IMR-90 (cell line): ENCODE data around the gene MYBPH. TPM values are rescaled to one million over a fixed set of nuclear protein-coding genes. Genes with fewer than 3 reads are reported as not detected.

Experiments used
- ATAC-seq: fragments of 200-7000 bp; cut with Tn5 transposase; 2 replicates; pipeline ENCODE4 v1.9.1; 2020; ENCODE audit warnings: low read depth, mild to moderate bottlenecking, moderate library complexity
- BruUV-seq: library from RNA; stranded (reverse); fragments of 400-500 nt; replicated peaks from 2 replicates; lab custom pipeline; 2021; lab: Mats Ljungman, UMichigan
- CTCF ChIA-PET: fragments of 300-600 bp; formaldehyde crosslinking; extraction: SDS; loops from one replicate; lab custom pipeline; 2021; ENCODE audit warnings: antibody characterized with exemption; lab: Yijun Ruan, JAX
- POLR2A ChIA-PET: fragments of 300-600 bp; sonication (Branson Sonifier 250); formaldehyde crosslinking; loops from one replicate; lab custom pipeline; 2022; ENCODE audit warnings: antibody characterized with exemption; ENCODE audit not compliant: unreplicated experiment; lab: Charles Lee
- DNase-seq: peaks from one replicate; pipeline ENCODE4 v3.0.0; 2013
- H2AFZ ChIP-seq: replicated peaks from 2 replicates; pipeline ENCODE3; 2013; ENCODE audit warnings: low read length, mild to moderate bottlenecking; ENCODE audit not compliant: poor library complexity
- H2AK5ac ChIP-seq: 2 replicates; pipeline ENCODE4 v1.6.1; 2013; ENCODE audit warnings: low read depth, low read length, inconsistent platforms
- H2AK9ac ChIP-seq: replicated peaks from 2 replicates; pipeline ENCODE3; 2013; ENCODE audit warnings: mild to moderate bottlenecking, low read depth, low read length, moderate library complexity; ENCODE audit not compliant: poor library complexity
- H2BK120ac ChIP-seq: 2 replicates; pipeline ENCODE4 v1.6.1; 2013; ENCODE audit warnings: low read depth, low read length, inconsistent platforms
- H2BK15ac ChIP-seq: 3 replicates; pipeline ENCODE4 v1.6.1; 2013; ENCODE audit warnings: low read depth, low read length, inconsistent platforms
- H2BK20ac ChIP-seq: 2 replicates; pipeline ENCODE4 v1.6.1; 2013; ENCODE audit warnings: low read depth, mild to moderate bottlenecking, inconsistent platforms, low read length, moderate library complexity
- H2BK5ac ChIP-seq: 2 replicates; pipeline ENCODE4 v1.6.1; 2013; ENCODE audit warnings: mild to moderate bottlenecking, low read depth, low read length, inconsistent platforms; ENCODE audit not compliant: poor library complexity, severe bottlenecking
- H3K14ac ChIP-seq: replicated peaks from 2 replicates; pipeline ENCODE4 v1.6.1; 2013; ENCODE audit warnings: low read depth, low read length, inconsistent platforms
- H3K18ac ChIP-seq: 2 replicates; pipeline ENCODE4 v1.6.1; 2013; ENCODE audit warnings: low read depth, low read length, control low read depth
- H3K23ac ChIP-seq: 2 replicates; pipeline ENCODE4 v1.6.1; 2013; ENCODE audit warnings: low read depth, low read length, inconsistent platforms
- H3K27ac ChIP-seq: 2 replicates; pipeline ENCODE4 v1.5.1; 2013; ENCODE audit warnings: mild to moderate bottlenecking, control low read depth, low read length; ENCODE audit not compliant: insufficient read depth
- H3K27me3 ChIP-seq: 2 replicates; pipeline ENCODE4 v1.6.1; 2013; ENCODE audit warnings: low read length; ENCODE audit not compliant: control insufficient read depth, insufficient read depth
- H3K36me3 ChIP-seq: 2 replicates; pipeline ENCODE4 v1.6.1; 2013; ENCODE audit warnings: low read length, mixed read lengths; ENCODE audit not compliant: control insufficient read depth, insufficient read depth
- H3K4ac ChIP-seq: 2 replicates; pipeline ENCODE4 v1.6.1; 2013; ENCODE audit warnings: low read depth, low read length, inconsistent platforms
- H3K4me1 ChIP-seq: 2 replicates; pipeline ENCODE4 v1.6.1; 2013; ENCODE audit warnings: low read length, mixed read lengths; ENCODE audit not compliant: control insufficient read depth, insufficient read depth
- H3K4me2 ChIP-seq: 2 replicates; pipeline ENCODE4 v1.6.1; 2013; ENCODE audit warnings: low read depth, mild to moderate bottlenecking, control low read depth, low read length, moderate library complexity
- H3K4me3 ChIP-seq: 2 replicates; pipeline ENCODE4 v1.5.1; 2013; ENCODE audit warnings: low read depth, mild to moderate bottlenecking, control low read depth, low read length, moderate library complexity; ENCODE audit not compliant: insufficient read depth
- H3K56ac ChIP-seq: 2 replicates; pipeline ENCODE4 v1.6.1; 2013; ENCODE audit warnings: low read length, inconsistent platforms; ENCODE audit not compliant: insufficient read depth; ENCODE audit errors: extremely low read depth
- H3K79me1 ChIP-seq, 2 experiments: 2 replicates each; pipeline ENCODE4 v1.6.1; 2013; ENCODE audit warnings: low read length in 2 of 2, inconsistent platforms in 1 of 2, low read depth in 1 of 2
- H3K9ac ChIP-seq: 2 replicates; pipeline ENCODE4 v1.6.1; 2013; ENCODE audit warnings: low read depth, low read length, control low read depth
- H3K9me1 ChIP-seq: 2 replicates; pipeline ENCODE4 v1.6.1; 2013; ENCODE audit warnings: low read length, inconsistent platforms; ENCODE audit not compliant: insufficient read depth
- H3K9me3 ChIP-seq: 2 replicates; pipeline ENCODE4 v1.6.1; 2013; ENCODE audit warnings: low read length; ENCODE audit not compliant: control insufficient read depth, insufficient read depth
- H4K20me1 ChIP-seq: 2 replicates; pipeline ENCODE4 v1.6.1; 2013; ENCODE audit warnings: low read length, inconsistent platforms; ENCODE audit not compliant: insufficient read depth
- H4K5ac ChIP-seq: 2 replicates; pipeline ENCODE4 v1.6.1; 2013; ENCODE audit warnings: mild to moderate bottlenecking, low read depth, low read length, control low read depth
- H4K8ac ChIP-seq, 2 experiments: 2 replicates each; pipeline ENCODE4 v1.6.1; 2013; ENCODE audit warnings: low read depth in 2 of 2, low read length in 2 of 2, control low read depth in 1 of 2, inconsistent platforms in 1 of 2
- H4K91ac ChIP-seq: 2 replicates; pipeline ENCODE4 v1.6.1; 2013; ENCODE audit warnings: low read depth, low read length, inconsistent platforms; ENCODE audit not compliant: insufficient read depth
- FOS ChIP-seq: fragments of 150-350 bp; IDR thresholded peaks from 2 replicates; pipeline ENCODE4 v1.6.1; 2016; ENCODE audit warnings: low read depth, low read length
- MAZ ChIP-seq: IDR thresholded peaks from 2 replicates; pipeline ENCODE4 v1.6.1; 2012; ENCODE audit warnings: low read depth, mild to moderate bottlenecking, low read length, improper control_type of control experiment, moderate library complexity, borderline replicate concordance
- MXI1 ChIP-seq: IDR thresholded peaks from 2 replicates; pipeline ENCODE4 v1.6.1; 2012; ENCODE audit warnings: low read depth, mild to moderate bottlenecking, low read length, moderate library complexity, borderline replicate concordance
- RCOR1 ChIP-seq: IDR thresholded peaks from 2 replicates; pipeline ENCODE4 v1.6.1; 2012; ENCODE audit warnings: mild to moderate bottlenecking, low read length, improper control_type of control experiment; ENCODE audit not compliant: insufficient replicate concordance
- WGBS, 2 experiments: methylation state at CpG; one replicate each; pipeline versions ENCODE4 v1.1.5 to v1.1.7; 2013; ENCODE audit warnings: missing lambda C conversion rate in 2 of 2; ENCODE audit not compliant: insufficient read length in 1 of 2; ENCODE audit errors: extremely low coverage in 2 of 2; 5-methylcytosine and 5-hydroxymethylcytosine counted together
- dilution Hi-C: fragments of 300-500 bp; cut with HindIII; formaldehyde crosslinking; loops from one replicate; pipeline ENCODE4 v1.14.3; 2018; ENCODE audit warnings: low sequenced_read_pairs; ENCODE audit not compliant: unreplicated experiment
- in situ Hi-C: fragments of 300-500 bp; cut with MboI; formaldehyde crosslinking; loops from 3 replicates; pipeline ENCODE4 v1.14.3; 2019; ENCODE audit warnings: low sequenced_read_pairs, inconsistent platforms, mixed read lengths
- intact Hi-C: fragments of 100-400 bp; cut with micrococcal nuclease; formaldehyde crosslinking; loops from 2 replicates; pipeline ENCODE4 v1.10.0; 2022
- polyA plus RNA-seq, 3 experiments: library from polyadenylated mRNA; depleted of rRNA; stranded (reverse); fragments of >200 nt; gene quantifications; 2 replicates each; pipeline ENCODE4 v1.2.3, GENCODE V29; 2012; ENCODE audit warnings: low replicate concordance in 1 of 3
- total RNA-seq: library from RNA; depleted of rRNA; stranded (reverse); fragments of >200 nt; gene quantifications from 2 replicates; pipeline ENCODE4 v1.2.3, GENCODE V29; 2012

The MYBPH gene
- total and polyA plus RNA-seq, 2 of the 4 experiments (the other 2 are of a cell fraction): not detected

GRCh38 chr1:203136409-203137042 is 39.1 kb downstream of the MYBPH start:
- Histone ChIP-seq H3K4ac (no peak overlapping the region), H3K4me2 (no peak overlapping the region), H3K79me1 (no peaks in the 10 kb centered on the region), H2BK15ac (no peak overlapping the region), H2BK20ac (no peak overlapping the region), H3K27me3 (peaks cover 50% of the 10 kb centered on the region), H3K9me3 (no peaks in the 10 kb centered on the region), H3K27ac (no peak overlapping the region), H2AFZ (no peak overlapping the region), H3K14ac (no peak overlapping the region), H3K56ac (no peak overlapping the region; the same call in 1 of the 2 replicates), H4K5ac (no peak overlapping the region), H3K18ac (no peak overlapping the region), H4K20me1 (no peaks in the 10 kb centered on the region), H2BK120ac (no peak overlapping the region), H2BK5ac (no peak overlapping the region), H3K4me3 (no peak overlapping the region), H3K36me3 (no peaks in the 10 kb centered on the region), H3K9me1 (no peaks in the 10 kb centered on the region), H3K9ac (no peak overlapping the region), H2AK5ac (no peak overlapping the region), H3K23ac (no peak overlapping the region), H4K91ac (no peak overlapping the region), H3K4me1 (no peaks in the 10 kb centered on the region; the same call in 1 of the 2 replicates), H4K8ac (no peak overlapping the region), H2AK9ac (no peak overlapping the region)
- no peak for DNase-seq
- no peak for ATAC-seq
- in situ Hi-C loops (no loop called here), intact Hi-C loops (no loop called here), dilution Hi-C loops (no loop called here)
- no CpG with 5 or more reads among the region's 1 CpG for WGBS, 2 experiments
- TF ChIP-seq MXI1: no peak
- TF ChIP-seq FOS: no peak
- no peak for TF ChIP-seq RCOR1
- TF ChIP-seq MAZ: no peak
- ChIA-PET POLR2A (no interaction called here), CTCF (no interaction called here)
- BruUV-seq: no TSS peak
